ENCODE data around the gene IL1RAPL1. TPM values are rescaled to one million over a fixed set of nuclear protein-coding genes. Genes with fewer than 3 reads are reported as not detected.
"Not testable (repeated sequence)": the region's sequence is repeated elsewhere in the genome, so short reads cannot be mapped to it uniquely, and the experiment has no call there.

Gene IL1RAPL1
- total RNA-seq, 1 donor from 2014 or later, result 2.7 TPM

- DNase-seq (ENCODE audit: low read depth, low spot score), result no peak
- no peak overlapping the region for H3K27ac Mint-ChIP-seq (ENCODE audit: unreplicated experiment)
- no peak overlapping the region for H3K4me3 Mint-ChIP-seq
- peaks cover 10% of the 10 kb centered on the region for H3K4me1 Mint-ChIP-seq
- no peaks in the 10 kb centered on the region for H3K9me3 Mint-ChIP-seq
- no peaks in the 10 kb centered on the region for H3K27me3 Mint-ChIP-seq (ENCODE audit: low read depth)
- no peak for TF ChIP-seq CTCF (conservative IDR thresholded peaks at IDR 0.05)
- H3K36me3 Mint-ChIP-seq (ENCODE audit: low read depth), result no peaks in the 10 kb centered on the region
Observed at GRCh38 chrX:29348288-29348687, 761.0 kb downstream of the IL1RAPL1 start.

DNA sequence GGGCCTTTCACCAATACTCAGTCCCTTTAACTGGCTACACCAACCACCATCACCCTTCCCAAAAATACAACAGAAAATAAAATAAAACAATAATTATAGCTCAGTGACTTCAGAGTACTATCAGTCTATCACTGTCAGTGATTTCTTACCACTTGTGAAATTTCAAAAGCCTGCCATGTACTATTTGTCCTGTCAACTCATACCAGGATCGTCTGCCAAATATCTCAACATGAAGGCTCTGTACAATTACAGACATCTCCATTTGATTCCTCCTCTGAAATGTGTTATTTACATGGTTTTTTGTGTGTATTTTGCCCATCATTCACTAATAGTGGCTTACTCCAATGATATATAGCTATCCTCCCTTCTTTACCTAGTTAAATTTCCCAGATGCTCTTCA, 772.0 kb downstream of the IL1RAPL1 start:
- no peak overlapping the region for H3K27ac Mint-ChIP-seq (ENCODE audit: unreplicated experiment)
- peaks cover 6% of the 10 kb centered on the region for H3K4me1 Mint-ChIP-seq
- H3K36me3 Mint-ChIP-seq (ENCODE audit: low read depth), result no peaks in the 10 kb centered on the region
- no peak overlapping the region for H3K4me3 Mint-ChIP-seq
- H3K27me3 Mint-ChIP-seq (ENCODE audit: low read depth), result no peaks in the 10 kb centered on the region
- no peak for DNase-seq (ENCODE audit: low read depth, low spot score)
- H3K9me3 Mint-ChIP-seq, result no peaks in the 10 kb centered on the region
- TF ChIP-seq CTCF (conservative IDR thresholded peaks at IDR 0.05), result no peak

DNA sequence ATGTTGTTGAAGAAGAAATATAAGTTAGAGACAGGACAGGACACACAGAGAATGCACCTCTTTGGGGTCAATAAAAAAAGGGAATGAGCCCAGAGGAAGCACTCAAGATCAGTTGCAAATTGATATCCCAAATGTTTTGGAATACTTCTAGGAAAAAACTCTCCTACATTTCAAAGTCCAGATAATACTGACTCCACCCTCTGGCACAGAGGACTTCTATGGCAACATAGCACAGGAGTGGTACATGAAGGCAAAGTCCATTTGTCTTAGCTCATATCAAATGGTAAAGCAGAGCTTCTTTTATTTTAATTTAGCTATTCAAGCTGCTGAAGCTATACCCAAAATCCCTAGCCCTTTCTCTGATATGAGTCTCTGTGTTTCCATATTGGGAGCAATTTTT, 787.5 kb downstream of the IL1RAPL1 start:
- H3K9me3 Mint-ChIP-seq, result peaks cover 26% of the 10 kb centered on the region
- not testable (repeated sequence) for H3K27ac Mint-ChIP-seq (ENCODE audit: unreplicated experiment); H3K4me3 Mint-ChIP-seq; DNase-seq (ENCODE audit: low read depth, low spot score); H3K27me3 Mint-ChIP-seq (ENCODE audit: low read depth); H3K4me1 Mint-ChIP-seq
- peaks cover 13% of the 10 kb centered on the region for H3K36me3 Mint-ChIP-seq (ENCODE audit: low read depth)

DNA sequence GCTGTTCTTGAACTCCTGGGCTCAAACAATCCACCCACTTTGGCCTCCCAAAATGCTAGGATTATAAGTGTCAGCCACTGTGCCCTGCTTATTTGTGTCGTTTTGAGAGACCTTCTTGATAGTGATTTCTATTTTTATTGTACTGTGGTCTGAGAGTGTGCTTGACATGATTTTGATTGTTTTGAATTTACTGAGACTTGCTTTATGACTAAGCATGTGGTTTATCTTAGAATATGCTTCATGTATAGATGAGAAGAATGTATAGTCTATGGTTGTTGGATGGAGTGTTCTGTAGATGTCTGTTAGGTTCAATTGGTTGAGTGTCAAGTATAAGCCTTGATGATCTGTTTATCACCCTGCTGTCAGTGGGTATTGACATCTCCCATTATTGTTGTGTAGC, 789.3 kb downstream of the IL1RAPL1 start:
- no peak for DNase-seq (ENCODE audit: low read depth, low spot score)
- Mint-ChIP-seq H3K27me3 (ENCODE audit: low read depth) (no peaks in the 10 kb centered on the region), H3K36me3 (ENCODE audit: low read depth) (peaks cover 13% of the 10 kb centered on the region), H3K4me3 (no peak overlapping the region), H3K9me3 (peaks cover 26% of the 10 kb centered on the region), H3K27ac (ENCODE audit: unreplicated experiment) (no peak overlapping the region), H3K4me1 (peaks cover 4% of the 10 kb centered on the region)
- no peak for TF ChIP-seq CTCF (conservative IDR thresholded peaks at IDR 0.05)

GRCh38 chrX:29382811-29383210, 795.6 kb downstream of the IL1RAPL1 start:
- H3K9me3 Mint-ChIP-seq, result peaks cover 4% of the 10 kb centered on the region
- no peaks in the 10 kb centered on the region for H3K27me3 Mint-ChIP-seq (ENCODE audit: low read depth)
- DNase-seq (ENCODE audit: low read depth, low spot score), result no peak

GRCh38 chrX:29388509-29388908, 801.3 kb downstream of the IL1RAPL1 start:
- Mint-ChIP-seq H3K4me1 (no peaks in the 10 kb centered on the region), H3K36me3 (ENCODE audit: low read depth) (no peaks in the 10 kb centered on the region), H3K9me3 (no peaks in the 10 kb centered on the region)

More at GRCh38 chrX:29382811-29383210, 795.6 kb downstream of the IL1RAPL1 start:
- Mint-ChIP-seq H3K27ac (ENCODE audit: unreplicated experiment) (no peak overlapping the region), H3K36me3 (ENCODE audit: low read depth) (peaks cover 4% of the 10 kb centered on the region), H3K4me3 (no peak overlapping the region), H3K4me1 (no peaks in the 10 kb centered on the region)
- no peak for TF ChIP-seq CTCF (conservative IDR thresholded peaks at IDR 0.05)

More at GRCh38 chrX:29388509-29388908, 801.3 kb downstream of the IL1RAPL1 start:
- Mint-ChIP-seq H3K4me3 (no peak overlapping the region), H3K27ac (ENCODE audit: unreplicated experiment) (no peak overlapping the region), H3K27me3 (ENCODE audit: low read depth) (no peaks in the 10 kb centered on the region)
- no peak for DNase-seq (ENCODE audit: low read depth, low spot score)
- TF ChIP-seq CTCF (conservative IDR thresholded peaks at IDR 0.05), result no peak
